IMR-90 (cell line): ENCODE results near the gene SLC10A3. TPM values are rescaled to one million over a fixed set of nuclear protein-coding genes. Genes with fewer than 3 reads are reported as not detected.

Source experiments
- ATAC-seq: fragments of 200-7000 bp; cut with Tn5 transposase; 2 replicates; pipeline ENCODE4 v1.9.1; 2020; ENCODE audit warnings: low read depth, mild to moderate bottlenecking, moderate library complexity
- BruUV-seq: library from RNA; stranded (reverse); fragments of 400-500 nt; replicated peaks from 2 replicates; lab custom pipeline; 2021; lab: Mats Ljungman, UMichigan
- CTCF ChIA-PET: fragments of 300-600 bp; formaldehyde crosslinking; extraction: SDS; loops from one replicate; lab custom pipeline; 2021; ENCODE audit warnings: antibody characterized with exemption; lab: Yijun Ruan, JAX
- POLR2A ChIA-PET: fragments of 300-600 bp; sonication (Branson Sonifier 250); formaldehyde crosslinking; loops from one replicate; lab custom pipeline; 2022; ENCODE audit warnings: antibody characterized with exemption; ENCODE audit not compliant: unreplicated experiment; lab: Charles Lee
- DNase-seq: peaks from one replicate; pipeline ENCODE4 v3.0.0; 2013
- H2AFZ ChIP-seq: replicated peaks from 2 replicates; pipeline ENCODE3; 2013; ENCODE audit warnings: low read length, mild to moderate bottlenecking; ENCODE audit not compliant: poor library complexity
- H2AK5ac ChIP-seq: 2 replicates; pipeline ENCODE4 v1.6.1; 2013; ENCODE audit warnings: low read depth, low read length, inconsistent platforms
- H2AK9ac ChIP-seq: replicated peaks from 2 replicates; pipeline ENCODE3; 2013; ENCODE audit warnings: mild to moderate bottlenecking, low read depth, low read length, moderate library complexity; ENCODE audit not compliant: poor library complexity
- H2BK120ac ChIP-seq: 2 replicates; pipeline ENCODE4 v1.6.1; 2013; ENCODE audit warnings: low read depth, low read length, inconsistent platforms
- H2BK15ac ChIP-seq: 3 replicates; pipeline ENCODE4 v1.6.1; 2013; ENCODE audit warnings: low read depth, low read length, inconsistent platforms
- H2BK20ac ChIP-seq: 2 replicates; pipeline ENCODE4 v1.6.1; 2013; ENCODE audit warnings: low read depth, mild to moderate bottlenecking, inconsistent platforms, low read length, moderate library complexity
- H2BK5ac ChIP-seq: 2 replicates; pipeline ENCODE4 v1.6.1; 2013; ENCODE audit warnings: mild to moderate bottlenecking, low read depth, low read length, inconsistent platforms; ENCODE audit not compliant: poor library complexity, severe bottlenecking
- H3K14ac ChIP-seq: replicated peaks from 2 replicates; pipeline ENCODE4 v1.6.1; 2013; ENCODE audit warnings: low read depth, low read length, inconsistent platforms
- H3K18ac ChIP-seq: 2 replicates; pipeline ENCODE4 v1.6.1; 2013; ENCODE audit warnings: low read depth, low read length, control low read depth
- H3K23ac ChIP-seq: 2 replicates; pipeline ENCODE4 v1.6.1; 2013; ENCODE audit warnings: low read depth, low read length, inconsistent platforms
- H3K27ac ChIP-seq: 2 replicates; pipeline ENCODE4 v1.5.1; 2013; ENCODE audit warnings: mild to moderate bottlenecking, control low read depth, low read length; ENCODE audit not compliant: insufficient read depth
- H3K27me3 ChIP-seq: 2 replicates; pipeline ENCODE4 v1.6.1; 2013; ENCODE audit warnings: low read length; ENCODE audit not compliant: control insufficient read depth, insufficient read depth
- H3K36me3 ChIP-seq: 2 replicates; pipeline ENCODE4 v1.6.1; 2013; ENCODE audit warnings: low read length, mixed read lengths; ENCODE audit not compliant: control insufficient read depth, insufficient read depth
- H3K4ac ChIP-seq: 2 replicates; pipeline ENCODE4 v1.6.1; 2013; ENCODE audit warnings: low read depth, low read length, inconsistent platforms
- H3K4me1 ChIP-seq: 2 replicates; pipeline ENCODE4 v1.6.1; 2013; ENCODE audit warnings: low read length, mixed read lengths; ENCODE audit not compliant: control insufficient read depth, insufficient read depth
- H3K4me2 ChIP-seq: 2 replicates; pipeline ENCODE4 v1.6.1; 2013; ENCODE audit warnings: low read depth, mild to moderate bottlenecking, control low read depth, low read length, moderate library complexity
- H3K4me3 ChIP-seq: 2 replicates; pipeline ENCODE4 v1.5.1; 2013; ENCODE audit warnings: low read depth, mild to moderate bottlenecking, control low read depth, low read length, moderate library complexity; ENCODE audit not compliant: insufficient read depth
- H3K56ac ChIP-seq: 2 replicates; pipeline ENCODE4 v1.6.1; 2013; ENCODE audit warnings: low read length, inconsistent platforms; ENCODE audit not compliant: insufficient read depth; ENCODE audit errors: extremely low read depth
- H3K79me1 ChIP-seq, 2 experiments: 2 replicates each; pipeline ENCODE4 v1.6.1; 2013; ENCODE audit warnings: low read length in 2 of 2, inconsistent platforms in 1 of 2, low read depth in 1 of 2
- H3K9ac ChIP-seq: 2 replicates; pipeline ENCODE4 v1.6.1; 2013; ENCODE audit warnings: low read depth, low read length, control low read depth
- H3K9me1 ChIP-seq: 2 replicates; pipeline ENCODE4 v1.6.1; 2013; ENCODE audit warnings: low read length, inconsistent platforms; ENCODE audit not compliant: insufficient read depth
- H3K9me3 ChIP-seq: 2 replicates; pipeline ENCODE4 v1.6.1; 2013; ENCODE audit warnings: low read length; ENCODE audit not compliant: control insufficient read depth, insufficient read depth
- H4K20me1 ChIP-seq: 2 replicates; pipeline ENCODE4 v1.6.1; 2013; ENCODE audit warnings: low read length, inconsistent platforms; ENCODE audit not compliant: insufficient read depth
- H4K5ac ChIP-seq: 2 replicates; pipeline ENCODE4 v1.6.1; 2013; ENCODE audit warnings: mild to moderate bottlenecking, low read depth, low read length, control low read depth
- H4K8ac ChIP-seq, 2 experiments: 2 replicates each; pipeline ENCODE4 v1.6.1; 2013; ENCODE audit warnings: low read depth in 2 of 2, low read length in 2 of 2, control low read depth in 1 of 2, inconsistent platforms in 1 of 2
- H4K91ac ChIP-seq: 2 replicates; pipeline ENCODE4 v1.6.1; 2013; ENCODE audit warnings: low read depth, low read length, inconsistent platforms; ENCODE audit not compliant: insufficient read depth
- BHLHE40 ChIP-seq: fragments of 150-350 bp; IDR thresholded peaks from 2 replicates; pipeline ENCODE4 v1.6.1; 2016; ENCODE audit warnings: mild to moderate bottlenecking, low read depth, low read length
- CEBPB ChIP-seq: IDR thresholded peaks from 2 replicates; pipeline ENCODE4 v1.6.1; 2012; ENCODE audit warnings: low read depth, low read length, improper control_type of control experiment
- CHD1 ChIP-seq: IDR thresholded peaks from 2 replicates; pipeline ENCODE4 v1.6.1; 2012; ENCODE audit warnings: low read depth, low read length, improper control_type of control experiment
- FOS ChIP-seq: fragments of 150-350 bp; IDR thresholded peaks from 2 replicates; pipeline ENCODE4 v1.6.1; 2016; ENCODE audit warnings: low read depth, low read length
- MAZ ChIP-seq: IDR thresholded peaks from 2 replicates; pipeline ENCODE4 v1.6.1; 2012; ENCODE audit warnings: low read depth, mild to moderate bottlenecking, low read length, improper control_type of control experiment, moderate library complexity, borderline replicate concordance
- MXI1 ChIP-seq: IDR thresholded peaks from 2 replicates; pipeline ENCODE4 v1.6.1; 2012; ENCODE audit warnings: low read depth, mild to moderate bottlenecking, low read length, moderate library complexity, borderline replicate concordance
- NFE2L2 ChIP-seq: fragments of 150-350 bp; IDR thresholded peaks from 2 replicates; pipeline ENCODE4 v1.6.1; 2016; ENCODE audit warnings: low read depth, mild to moderate bottlenecking, low read length
- POLR2A ChIP-seq: IDR thresholded peaks from 2 replicates; pipeline ENCODE4 v1.6.1; 2012; ENCODE audit warnings: mild to moderate bottlenecking, low read depth, low read length
- RAD21 ChIP-seq: IDR thresholded peaks from 2 replicates; pipeline ENCODE4 v1.6.1; 2012; ENCODE audit warnings: low read length, improper control_type of control experiment
- RCOR1 ChIP-seq: IDR thresholded peaks from 2 replicates; pipeline ENCODE4 v1.6.1; 2012; ENCODE audit warnings: mild to moderate bottlenecking, low read length, improper control_type of control experiment; ENCODE audit not compliant: insufficient replicate concordance
- RFX5 ChIP-seq: IDR thresholded peaks from 2 replicates; pipeline ENCODE4 v1.8.0; 2012; ENCODE audit warnings: low read depth, mild to moderate bottlenecking, low read length, moderate library complexity
- SMC3 ChIP-seq: fragments of 150-350 bp; IDR thresholded peaks from 2 replicates; pipeline ENCODE4 v1.6.1; 2016; ENCODE audit warnings: low read depth, mild to moderate bottlenecking, antibody characterized with exemption, low read length, moderate library complexity
- USF2 ChIP-seq: fragments of 150-350 bp; IDR thresholded peaks from 2 replicates; pipeline ENCODE4 v1.6.1; 2017; ENCODE audit warnings: mild to moderate bottlenecking, antibody characterized with exemption, low read length, low read depth
- WGBS, 2 experiments: methylation state at CpG; one replicate each; pipeline versions ENCODE4 v1.1.5 to v1.1.7; 2013; ENCODE audit warnings: missing lambda C conversion rate in 2 of 2; ENCODE audit not compliant: insufficient read length in 1 of 2; ENCODE audit errors: extremely low coverage in 2 of 2; 5-methylcytosine and 5-hydroxymethylcytosine counted together
- dilution Hi-C: fragments of 300-500 bp; cut with HindIII; formaldehyde crosslinking; loops from one replicate; pipeline ENCODE4 v1.14.3; 2018; ENCODE audit warnings: low sequenced_read_pairs; ENCODE audit not compliant: unreplicated experiment
- in situ Hi-C: fragments of 300-500 bp; cut with MboI; formaldehyde crosslinking; loops from 3 replicates; pipeline ENCODE4 v1.14.3; 2019; ENCODE audit warnings: low sequenced_read_pairs, inconsistent platforms, mixed read lengths
- intact Hi-C: fragments of 100-400 bp; cut with micrococcal nuclease; formaldehyde crosslinking; loops from 2 replicates; pipeline ENCODE4 v1.10.0; 2022
- polyA plus RNA-seq, 3 experiments: library from polyadenylated mRNA; depleted of rRNA; stranded (reverse); fragments of >200 nt; gene quantifications; 2 replicates each; pipeline ENCODE4 v1.2.3, GENCODE V29; 2012; ENCODE audit warnings: low replicate concordance in 1 of 3
- total RNA-seq: library from RNA; depleted of rRNA; stranded (reverse); fragments of >200 nt; gene quantifications from 2 replicates; pipeline ENCODE4 v1.2.3, GENCODE V29; 2012
- TF ChIP-seq, protein P1 (sequence below): conservative IDR thresholded peaks from 2 replicates; pipeline ENCODE4 v1.5.1; 2012; ENCODE audit warnings: mild to moderate bottlenecking, low read depth, low read length, improper control_type of control experiment
- TF ChIP-seq, protein P2 (sequence below): fragments of 150-350 bp; IDR thresholded peaks from 2 replicates; pipeline ENCODE4 v1.6.1; 2016; ENCODE audit warnings: low read depth, mild to moderate bottlenecking, low read length, moderate library complexity, borderline replicate concordance

The SLC10A3 gene
- total and polyA plus RNA-seq, 2 of the 4 experiments (the other 2 are of a cell fraction), result 15.2 to 24.6 TPM

DNA sequence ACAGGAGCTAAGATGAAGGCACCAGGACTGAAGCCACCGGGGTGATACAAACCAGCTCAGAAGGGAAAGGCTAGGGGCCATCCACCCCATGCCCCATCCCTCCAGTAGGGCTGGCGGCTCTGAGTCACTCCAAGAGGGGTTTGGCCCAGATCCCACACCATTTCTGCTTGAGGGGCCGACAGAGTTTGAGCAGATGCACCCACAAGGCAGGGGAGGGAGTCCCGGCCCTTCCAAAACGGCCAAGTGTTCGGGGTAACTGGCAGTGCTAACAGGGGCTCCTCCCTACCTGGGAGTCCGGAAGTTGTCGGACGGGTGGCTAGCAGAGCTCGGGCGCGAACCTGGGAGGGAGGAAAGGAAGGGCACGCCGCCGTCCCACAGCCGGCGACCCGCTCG lies 412 bp downstream of the SLC10A3 start:
- Histone ChIP-seq H3K4me3 (peak overlapping the region; percentile 73), H2BK5ac (peak overlapping the region; percentile 64), H3K9me1 (peaks cover 8% of the 10 kb centered on the region; the same call in 1 of the 2 replicates), H3K4ac (peak overlapping the region; percentile 85), H3K27ac (peak overlapping the region; percentile 88), H3K9ac (peak overlapping the region; percentile 80), H2AFZ (peak overlapping the region; percentile 29), H3K27me3 (no peaks in the 10 kb centered on the region), H3K4me2 (peak overlapping the region; percentile 89), H2AK5ac (peak overlapping the region; percentile 66; the same call in 1 of the 2 replicates), H2BK20ac (no peak overlapping the region), H3K18ac (no peak overlapping the region), H3K14ac (peak overlapping the region; percentile 86), H4K20me1 (peaks cover 4% of the 10 kb centered on the region; the same call in 1 of the 2 replicates), H4K5ac (no peak overlapping the region; the same call in 1 of the 2 replicates), H2AK9ac (peak overlapping the region; percentile 96), H3K36me3 (peaks cover 6% of the 10 kb centered on the region; the same call in 1 of the 2 replicates), H3K23ac (peak overlapping the region; percentile 91), H3K79me1 (peaks cover 0 to 31% of the 10 kb centered on the region in 2 experiments; a peak in 3 of 4 replicates), H4K8ac (peak overlapping the region; percentile 1 to 3; a peak in 1 of 4 replicates), H2BK120ac (no peak overlapping the region), H2BK15ac (no peak overlapping the region), H3K56ac (0 out of 2 replicates have a peak overlapping the region, but pooled peaks have one; percentile 19), H4K91ac (peak overlapping the region; percentile 2; the same call in 1 of the 2 replicates), H3K4me1 (peaks cover 2% of the 10 kb centered on the region; the same call in 1 of the 2 replicates), H3K9me3 (no peaks in the 10 kb centered on the region)
- DNase-seq (peak; percentile 45), ATAC-seq (peak; percentile 14)
- ChIA-PET POLR2A (interaction anchor here (1.0 kb wide), 1 partner anchor 119 kb away, joined by 3 read pairs; no protein-coding TSS in a partner anchor), CTCF (interaction anchor here (0.6 kb wide), 1 partner anchor 63 kb away, joined by 4 read pairs; no protein-coding TSS in a partner anchor)
- TF ChIP-seq BHLHE40 (no peak), FOS (no peak), RCOR1 (no peak), CEBPB (no peak), POLR2A (no peak), RAD21 (no peak), USF2 (no peak), CHD1 (no peak), NFE2L2 (no peak), MXI1 (no peak), SMC3 (no peak), MAZ (no peak), RFX5 (no peak)
- TF ChIP-seq, protein P1, sequence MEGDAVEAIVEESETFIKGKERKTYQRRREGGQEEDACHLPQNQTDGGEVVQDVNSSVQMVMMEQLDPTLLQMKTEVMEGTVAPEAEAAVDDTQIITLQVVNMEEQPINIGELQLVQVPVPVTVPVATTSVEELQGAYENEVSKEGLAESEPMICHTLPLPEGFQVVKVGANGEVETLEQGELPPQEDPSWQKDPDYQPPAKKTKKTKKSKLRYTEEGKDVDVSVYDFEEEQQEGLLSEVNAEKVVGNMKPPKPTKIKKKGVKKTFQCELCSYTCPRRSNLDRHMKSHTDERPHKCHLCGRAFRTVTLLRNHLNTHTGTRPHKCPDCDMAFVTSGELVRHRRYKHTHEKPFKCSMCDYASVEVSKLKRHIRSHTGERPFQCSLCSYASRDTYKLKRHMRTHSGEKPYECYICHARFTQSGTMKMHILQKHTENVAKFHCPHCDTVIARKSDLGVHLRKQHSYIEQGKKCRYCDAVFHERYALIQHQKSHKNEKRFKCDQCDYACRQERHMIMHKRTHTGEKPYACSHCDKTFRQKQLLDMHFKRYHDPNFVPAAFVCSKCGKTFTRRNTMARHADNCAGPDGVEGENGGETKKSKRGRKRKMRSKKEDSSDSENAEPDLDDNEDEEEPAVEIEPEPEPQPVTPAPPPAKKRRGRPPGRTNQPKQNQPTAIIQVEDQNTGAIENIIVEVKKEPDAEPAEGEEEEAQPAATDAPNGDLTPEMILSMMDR, result no peak
- TF ChIP-seq, protein P2, sequence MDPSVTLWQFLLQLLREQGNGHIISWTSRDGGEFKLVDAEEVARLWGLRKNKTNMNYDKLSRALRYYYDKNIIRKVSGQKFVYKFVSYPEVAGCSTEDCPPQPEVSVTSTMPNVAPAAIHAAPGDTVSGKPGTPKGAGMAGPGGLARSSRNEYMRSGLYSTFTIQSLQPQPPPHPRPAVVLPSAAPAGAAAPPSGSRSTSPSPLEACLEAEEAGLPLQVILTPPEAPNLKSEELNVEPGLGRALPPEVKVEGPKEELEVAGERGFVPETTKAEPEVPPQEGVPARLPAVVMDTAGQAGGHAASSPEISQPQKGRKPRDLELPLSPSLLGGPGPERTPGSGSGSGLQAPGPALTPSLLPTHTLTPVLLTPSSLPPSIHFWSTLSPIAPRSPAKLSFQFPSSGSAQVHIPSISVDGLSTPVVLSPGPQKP, result no peak
- in situ Hi-C loops (no loop called here), intact Hi-C loops (loop anchor here (1.0 to 2.0 kb wide), 3 partner anchors 27 to 57 kb away; partner anchors contain the start of genes FAM3A, G6PD and IKBKG), dilution Hi-C loops (no loop called here)
- 29% methylated on average over 3 of the region's 19 CpGs; no CpG with 5 or more reads in 1 of the 2 experiments for WGBS, 2 experiments
- no TSS peak for BruUV-seq
